ENCODE measurements around the gene YY1AP1.
"Not testable (repeated sequence)": the region's sequence is repeated elsewhere in the genome, so short reads cannot be mapped to it uniquely, and the experiment has no call there.

Gene YY1AP1

DNA sequence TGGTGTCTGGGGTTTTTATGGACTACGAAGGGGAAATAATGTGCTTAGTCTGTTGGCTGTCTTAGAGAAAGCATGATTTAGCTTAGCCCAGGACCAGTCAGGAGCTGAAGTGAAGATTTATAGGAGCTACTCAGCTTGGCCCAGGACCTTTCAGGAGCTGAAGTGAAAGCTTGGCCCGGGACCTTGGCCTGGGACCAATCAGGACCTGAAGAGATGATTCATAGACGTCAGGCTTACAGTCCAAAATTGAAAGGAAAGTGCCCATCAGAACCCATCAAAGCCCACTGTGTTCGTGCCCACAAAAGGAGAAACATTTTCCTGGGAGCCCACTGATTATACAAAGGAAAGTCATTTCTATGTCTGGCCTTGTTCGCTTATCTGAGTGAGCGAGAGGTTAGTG lies 42.9 kb downstream of the YY1AP1 start:
- DNase-seq (ENCODE audit: low spot score), result no peak

DNA sequence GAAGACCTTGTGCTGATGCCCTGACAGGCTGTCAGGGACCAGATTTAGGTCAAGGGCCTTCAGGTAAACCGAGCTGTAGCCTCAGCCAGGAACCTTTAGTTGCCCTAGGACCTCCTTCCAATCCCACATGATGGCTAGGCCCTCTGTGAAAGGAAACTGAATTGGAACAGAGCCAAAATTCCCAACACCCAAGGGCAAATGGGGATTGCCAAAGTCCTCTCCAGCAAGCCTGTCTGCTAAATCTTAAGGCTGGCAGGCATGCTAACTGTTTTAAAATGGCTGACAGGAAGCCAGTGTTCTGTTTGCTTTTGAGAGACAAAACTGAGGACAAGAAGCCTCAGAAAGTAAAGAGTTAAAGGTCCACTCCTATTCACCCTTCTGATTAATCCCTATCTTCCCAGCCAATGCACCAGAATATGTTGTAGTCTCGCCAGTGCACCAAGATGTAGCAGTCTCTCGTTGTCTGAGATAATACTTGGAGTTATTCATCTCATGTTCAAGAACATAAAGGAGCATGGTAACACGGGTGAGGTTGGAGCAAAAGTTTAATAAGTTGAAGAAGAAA lies 43.5 kb downstream of the YY1AP1 start:
- DNase-seq (ENCODE audit: low spot score), result no peak

DNA sequence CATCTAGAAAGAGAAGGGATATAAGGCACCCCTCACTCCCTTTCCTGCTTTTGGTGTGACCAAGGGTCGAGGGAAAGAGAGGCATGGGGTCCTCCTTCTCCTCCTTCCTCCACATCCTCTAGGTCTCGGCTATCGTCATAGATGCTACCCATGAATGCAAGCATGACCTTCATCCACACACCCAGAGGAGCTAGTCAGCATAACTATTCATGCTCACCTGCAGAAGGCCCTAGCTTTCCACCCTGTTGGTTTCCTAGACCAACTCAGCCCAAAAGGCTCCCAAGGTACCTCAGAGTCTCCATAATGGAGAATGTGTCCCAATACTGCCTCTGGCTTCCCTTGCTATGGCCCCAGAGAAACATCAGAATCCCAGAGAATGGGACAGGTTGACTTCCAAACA lies 45.3 kb downstream of the YY1AP1 start:
- DNase-seq (ENCODE audit: low spot score), result no peak

DNA sequence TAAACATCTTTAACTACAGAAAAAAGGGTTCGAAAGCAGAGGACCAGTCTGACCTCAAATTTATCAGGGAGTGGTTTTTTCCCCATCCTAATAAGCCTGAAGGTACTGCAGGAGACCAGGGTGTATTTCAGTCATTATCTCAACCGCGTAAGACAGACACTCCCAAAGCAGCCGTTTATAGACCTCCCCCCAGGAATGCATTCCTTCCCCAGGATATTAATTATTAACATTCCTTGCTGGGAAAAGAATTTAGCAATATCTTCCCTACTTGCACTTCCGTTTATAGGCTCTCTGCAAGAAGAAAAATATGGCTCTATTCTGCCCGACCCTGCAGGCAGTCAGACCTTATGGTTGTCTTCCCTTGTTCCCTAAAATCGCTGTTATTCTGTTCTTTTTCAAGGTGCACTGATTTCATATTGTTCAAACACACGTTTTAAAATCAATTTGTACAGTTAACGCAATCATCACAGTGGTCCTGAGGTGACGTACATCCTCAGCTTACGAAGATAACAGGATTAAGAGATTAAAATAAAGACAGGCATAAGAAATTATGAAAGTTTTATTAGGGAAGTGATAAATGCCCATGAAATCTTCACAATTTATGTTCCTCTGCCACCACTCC lies 45.9 kb downstream of the YY1AP1 start:
- DNase-seq (ENCODE audit: low spot score), result peak; percentile 27

DNA sequence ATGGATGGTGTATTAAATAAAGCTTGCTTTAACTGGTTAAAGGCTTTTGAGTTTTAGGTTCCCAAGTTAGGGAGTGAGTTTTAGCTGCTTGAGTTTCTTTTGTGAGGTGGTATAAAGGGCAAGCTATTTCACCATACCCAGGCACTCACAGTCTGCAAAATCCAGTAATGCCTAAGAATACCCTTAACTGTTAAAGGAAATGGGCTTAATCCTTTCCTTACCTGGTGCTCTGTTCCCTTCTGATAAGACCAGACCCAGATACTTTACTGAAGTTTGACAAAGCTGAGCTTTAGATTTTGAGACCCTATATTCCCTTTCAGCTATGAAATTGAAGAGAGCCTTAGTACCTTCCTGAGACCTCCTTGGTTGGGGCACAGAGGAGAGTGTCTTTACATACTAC lies 48.2 kb downstream of the YY1AP1 start:
- no peak for DNase-seq (ENCODE audit: low spot score)

DNA sequence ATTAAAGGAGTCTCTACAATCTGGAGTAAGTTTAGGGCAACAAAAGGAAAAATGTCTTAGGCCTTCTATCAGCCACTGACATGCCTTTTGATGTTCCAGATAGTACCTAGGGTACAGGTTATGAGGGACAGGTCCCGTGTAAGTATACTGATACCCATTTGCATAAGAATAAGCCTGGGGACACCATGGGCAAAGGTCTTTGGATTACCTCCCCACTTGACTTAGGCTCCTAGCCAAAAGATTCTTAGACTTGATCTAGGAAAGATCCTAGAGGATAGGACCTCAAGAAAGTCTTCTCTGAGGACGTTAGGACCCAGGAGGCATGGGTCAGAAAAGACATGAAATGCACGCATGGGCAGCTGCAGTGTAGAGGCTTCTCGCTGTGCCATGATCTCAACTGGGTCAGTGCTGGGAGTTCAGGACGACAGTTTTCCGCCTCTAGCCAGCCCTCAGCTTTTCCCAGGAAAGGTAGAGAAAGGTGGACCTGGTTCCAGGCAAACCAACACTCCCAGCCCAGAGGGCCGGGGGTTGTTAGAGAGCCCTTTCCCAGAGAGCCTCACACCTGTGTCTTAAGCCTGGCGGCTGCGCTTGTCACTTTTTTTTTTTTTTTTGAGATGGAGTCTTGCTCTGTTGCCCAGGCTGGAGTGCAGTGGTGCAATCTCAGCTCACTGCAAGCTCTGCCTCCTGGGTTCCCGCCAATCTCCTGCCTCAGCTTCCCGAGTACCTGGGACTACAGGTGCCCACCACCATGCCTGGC lies 52.0 kb downstream of the YY1AP1 start:
- DNase-seq (ENCODE audit: low spot score), result no peak

DNA sequence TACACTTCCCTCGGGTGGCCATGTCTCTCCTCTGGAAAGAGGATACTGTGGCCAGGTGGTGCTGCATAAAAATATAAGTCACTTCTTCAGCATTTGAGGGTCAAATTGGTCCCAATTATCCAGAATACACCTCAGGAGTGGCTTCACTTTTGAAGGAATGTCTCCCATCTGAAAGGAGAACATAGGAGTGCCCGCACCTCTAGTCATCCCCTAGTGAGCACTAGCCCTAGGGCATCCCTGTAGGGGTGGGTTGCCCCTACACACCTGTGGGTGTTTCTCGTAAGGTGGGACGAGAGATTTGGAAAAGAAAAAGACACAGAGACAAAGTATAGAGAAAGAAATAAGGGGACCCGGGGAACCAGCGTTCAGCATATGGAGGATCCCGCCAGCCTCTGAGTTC lies 62.1 kb downstream of the YY1AP1 start:
- DNase-seq (ENCODE audit: low spot score), result not testable (repeated sequence)

DNA sequence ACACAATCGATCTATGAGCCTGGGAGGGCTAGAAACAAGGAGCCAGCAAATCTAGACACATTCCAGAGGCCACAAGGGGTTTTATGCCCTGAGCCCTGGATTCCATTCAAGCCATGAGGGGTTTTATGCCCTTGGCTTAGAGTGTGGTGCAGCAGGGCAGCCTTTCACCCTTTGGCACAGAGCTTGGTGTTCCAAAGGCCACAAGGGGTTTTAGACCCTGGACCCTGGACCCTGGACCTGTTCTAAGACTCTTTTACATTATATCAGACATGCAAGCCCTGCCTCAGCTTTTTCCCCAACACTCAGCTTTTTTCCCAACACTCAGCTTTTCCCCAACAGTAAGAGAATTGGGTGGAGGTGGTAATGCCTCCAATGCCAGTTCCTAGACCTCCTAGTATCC lies 65.2 kb downstream of the YY1AP1 start:
- DNase-seq (ENCODE audit: low spot score), result no peak

DNA sequence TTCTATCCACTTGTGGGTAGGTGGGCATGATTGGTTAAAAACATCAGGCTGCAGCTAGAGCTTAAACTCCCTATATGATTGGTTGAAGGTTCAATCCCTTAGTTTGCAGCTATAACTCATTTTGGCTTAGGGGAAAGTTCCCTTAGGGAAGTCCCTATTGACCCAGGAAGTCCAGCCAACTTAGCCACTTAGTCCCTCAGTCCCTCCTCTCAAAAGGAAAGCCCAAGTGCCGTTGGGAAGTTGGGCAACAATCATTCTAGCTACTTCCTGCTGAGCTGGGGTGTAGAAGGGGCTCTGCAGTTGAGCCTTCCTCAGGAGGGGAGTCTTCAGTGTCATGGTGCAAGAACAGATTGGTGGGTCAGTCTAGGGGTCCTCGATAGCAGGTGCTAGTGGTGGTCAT lies 66.4 kb downstream of the YY1AP1 start:
- no peak for DNase-seq (ENCODE audit: low spot score)

DNA sequence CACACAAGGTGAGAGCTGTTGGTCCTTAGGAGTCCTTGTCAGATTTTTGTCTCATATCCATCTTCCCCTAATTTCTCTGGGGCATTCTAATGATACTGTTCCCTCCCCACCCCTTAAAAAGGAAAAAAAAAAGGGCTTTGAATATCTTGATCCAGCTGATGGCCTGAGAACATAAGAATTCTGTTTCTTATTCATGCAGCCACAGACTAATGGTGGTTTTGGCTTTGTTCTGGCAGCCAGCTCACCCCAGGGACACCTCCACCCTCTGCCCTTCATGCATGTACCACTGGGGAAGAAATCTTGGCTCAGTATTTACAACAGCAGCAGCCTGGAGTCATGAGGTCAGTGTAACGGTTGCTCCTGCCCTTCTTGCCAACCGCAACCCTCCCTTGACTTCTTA lies 75.3 kb downstream of the YY1AP1 start:
- not testable (repeated sequence) for DNase-seq (ENCODE audit: low spot score)

DNA sequence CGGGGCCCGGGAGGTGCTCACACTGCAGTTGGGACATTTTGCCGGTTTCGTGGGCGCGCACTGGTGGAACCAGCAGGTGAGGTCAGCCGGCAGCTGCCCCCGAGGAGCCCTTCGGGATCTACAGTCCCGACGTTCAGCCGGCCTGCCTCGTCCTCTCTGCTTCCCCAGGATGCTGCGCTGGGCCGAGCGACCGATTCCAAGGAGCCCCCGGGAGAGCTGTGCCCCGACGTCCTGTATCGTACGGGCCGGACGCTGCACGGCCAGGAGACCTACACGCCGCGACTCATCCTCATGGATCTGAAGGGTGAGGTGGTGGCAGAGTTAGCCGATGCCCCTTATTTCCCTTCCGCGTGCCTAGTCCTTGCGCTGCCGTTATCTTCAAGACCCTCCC lies 78.3 kb downstream of the YY1AP1 start:
- DNase-seq (ENCODE audit: low spot score), result not testable (repeated sequence)

DNA sequence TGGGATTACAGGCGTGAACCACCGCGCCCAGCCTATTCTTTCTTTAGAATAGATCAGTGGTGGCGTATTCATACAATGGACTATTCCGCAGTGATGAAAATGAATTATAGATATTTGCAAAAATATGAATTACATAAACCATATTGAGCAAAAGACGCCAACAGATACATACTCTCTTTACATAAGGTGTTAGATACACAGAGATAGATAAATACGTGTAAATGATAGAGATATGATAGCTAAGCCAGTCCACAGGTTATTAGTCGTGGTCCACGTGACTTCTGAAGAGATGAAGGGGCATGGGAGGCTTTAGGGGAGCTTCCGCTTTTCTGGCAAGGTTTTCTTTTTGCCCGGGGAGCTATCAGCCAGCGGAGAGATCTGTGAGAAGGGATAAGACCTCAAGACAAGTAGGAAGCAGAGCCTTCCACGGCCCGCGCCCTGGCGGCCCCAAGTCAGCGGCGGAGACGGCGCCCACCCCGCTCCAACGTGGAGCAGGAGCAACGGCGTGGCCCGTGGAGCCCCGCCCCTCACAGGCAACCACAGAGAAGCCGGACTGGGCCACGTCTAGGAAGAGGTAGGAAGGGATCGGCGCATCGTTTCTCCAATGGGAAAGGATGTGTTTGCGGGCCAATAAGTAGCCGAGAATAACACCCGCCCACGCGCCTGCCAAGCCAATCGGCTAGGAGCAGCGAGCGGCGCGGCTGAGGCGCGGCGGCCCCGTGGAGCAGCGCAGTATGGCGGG lies 78.9 kb downstream of the YY1AP1 start, which contains the start of gene MSTO1:
Gene MSTO1, plus strand, starts transcription at position 704 of the 742 bp plus-strand sequence. Its CDS starts 31 bp downstream, at position 735.
- DNase-seq (ENCODE audit: low spot score), result peak; percentile 98
